CD4-positive, alpha-beta T cell (primary cell): ENCODE results near the gene VSTM1. TPM values are rescaled to one million over a fixed set of nuclear protein-coding genes. Genes with fewer than 3 reads are reported as not detected.

Experiments used
- ATAC-seq: fragments of 200-7000 bp; cut with Tn5 transposase; one replicate; pipeline ENCODE4 v1.10.0; 2022; ENCODE audit warnings: mild to moderate bottlenecking; ENCODE audit not compliant: poor library complexity
- CTCF ChIA-PET: fragments of 350-600 bp; sonication (Branson Sonifier 250); formaldehyde crosslinking; loops from one replicate; lab custom pipeline; 2021; ENCODE audit warnings: antibody characterized with exemption, inconsistent platforms; lab: Charles Lee
- POLR2A ChIA-PET: fragments of 350-600 bp; sonication (Branson Sonifier 250); formaldehyde crosslinking; loops from one replicate; lab custom pipeline; 2021; ENCODE audit warnings: antibody characterized with exemption, inconsistent platforms; lab: Charles Lee
- DNase-seq, 14 experiments: peaks; one replicate each; pipeline ENCODE4 v3.0.0-alpha.2; 2013 to 2020; ENCODE audit warnings: mixed read lengths in 2 of 14
- H3K27ac ChIP-seq, 2 donors: one replicate each; pipeline versions ENCODE4 v1.5.1 to v1.7.0; 2013; ENCODE audit warnings: low read length in 2 of 2, low read depth in 1 of 2, mild to moderate bottlenecking in 1 of 2
- H3K27me3 ChIP-seq, 2 experiments: 1 replicate in 1 of 2; 2 replicates in 1 of 2; pipeline versions ENCODE4 v1.6.1 to v1.7.0; 2013; ENCODE audit warnings: low read length in 2 of 2, control low read depth in 1 of 2, mild to moderate bottlenecking in 1 of 2, moderate library complexity in 1 of 2; ENCODE audit not compliant: insufficient read depth in 2 of 2, control insufficient read depth in 1 of 2
- H3K36me3 ChIP-seq: one replicate; pipeline ENCODE4 v1.6.1; 2013; ENCODE audit warnings: low read length, control low read depth; ENCODE audit not compliant: insufficient read depth
- H3K4me1 ChIP-seq: one replicate; pipeline ENCODE4 v1.6.1; 2013; ENCODE audit warnings: low read length, control low read depth; ENCODE audit not compliant: insufficient read depth
- H3K4me3 ChIP-seq: one replicate; pipeline ENCODE4 v1.5.1; 2013; ENCODE audit warnings: mild to moderate bottlenecking, low read length, moderate library complexity
- H3K9me3 ChIP-seq, 2 experiments: 1 replicate in 1 of 2; 2 replicates in 1 of 2; pipeline versions ENCODE4 v1.6.1 to v1.7.0; 2013; ENCODE audit warnings: low read length in 2 of 2, mild to moderate bottlenecking in 2 of 2, control low read depth in 1 of 2, moderate library complexity in 1 of 2; ENCODE audit not compliant: control insufficient read depth in 1 of 2, insufficient read depth in 1 of 2
- H3K27ac Mint-ChIP-seq: one replicate; pipeline ENCODE4 v1.8.0; 2020; ENCODE audit warnings: mixed read lengths
- H3K27me3 Mint-ChIP-seq: one replicate; pipeline ENCODE4 v1.8.0; 2021; ENCODE audit warnings: mixed read lengths
- H3K36me3 Mint-ChIP-seq: one replicate; pipeline ENCODE4 v1.8.0; 2021; ENCODE audit warnings: low read depth, mixed read lengths
- H3K4me1 Mint-ChIP-seq: one replicate; pipeline ENCODE4 v1.8.0; 2021; ENCODE audit warnings: low read depth, mixed read lengths
- H3K4me3 Mint-ChIP-seq: one replicate; pipeline ENCODE4 v1.8.0; 2020; ENCODE audit warnings: mild to moderate bottlenecking, mixed read lengths
- H3K9me3 Mint-ChIP-seq: one replicate; pipeline ENCODE4 v1.8.0; 2020; ENCODE audit warnings: mixed read lengths
- CTCF ChIP-seq: fragments of 200-600 bp; IDR thresholded peaks from one replicate; pipeline ENCODE4 v1.8.0; 2022; ENCODE audit warnings: antibody characterized with exemption, mild to moderate bottlenecking
- intact Hi-C, 2 experiments: fragments of 100-400 bp; cut with DNase I in 1 of 2; cut with micrococcal nuclease in 1 of 2; formaldehyde crosslinking; loops; one replicate each; pipeline versions ENCODE4 v1.15.1 to v1.9.0; 2023 to 2025; cut with DNase I, micrococcal nuclease
- total RNA-seq, 174 experiments: library from RNA in 2 of 174; stranded (reverse) in 2 of 174; gene quantifications; one replicate each; pipeline ENCODE4 v1.2.3 and lab custom pipeline; 2021 to 2026

VSTM1 gene
- total RNA-seq, 2 experiments from 2014 or later: not detected

GRCh38 chr19:54047616-54048015, 16.1 kb downstream of the VSTM1 start:
- H3K9me3 Mint-ChIP-seq: peaks cover 2% of the 10 kb centered on the region
- H3K4me3 Mint-ChIP-seq: no peak overlapping the region
- intact Hi-C loops: no loop called here
- DNase-seq (peak in 1 of 14 experiments; percentile 28), ATAC-seq (no peak)
- H3K36me3 Mint-ChIP-seq: no peaks in the 10 kb centered on the region
- no peak overlapping the region for H3K27ac ChIP-seq
- H3K4me3 ChIP-seq: no peak overlapping the region
- H3K9me3 ChIP-seq: no peaks in the 10 kb centered on the region
- H3K36me3 ChIP-seq: no peaks in the 10 kb centered on the region
- no peak overlapping the region for H3K27ac Mint-ChIP-seq
- no peaks in the 10 kb centered on the region for H3K4me1 Mint-ChIP-seq
- no peaks in the 10 kb centered on the region for H3K4me1 ChIP-seq
- ChIA-PET CTCF (no interaction called here), POLR2A (no interaction called here)
- TF ChIP-seq CTCF: no peak
- peaks cover 8 to 13% of the 10 kb centered on the region in 2 experiments for H3K27me3 ChIP-seq
- peaks cover 58% of the 10 kb centered on the region for H3K27me3 Mint-ChIP-seq

- Mint-ChIP-seq H3K9me3 (peaks cover 2% of the 10 kb centered on the region), H3K36me3 (no peaks in the 10 kb centered on the region), H3K27ac (no peak overlapping the region), H3K4me3 (no peak overlapping the region), H3K27me3 (peaks cover 59% of the 10 kb centered on the region), H3K4me1 (no peaks in the 10 kb centered on the region)
- intact Hi-C loops: no loop called here
- H3K27ac ChIP-seq: no peak overlapping the region
- H3K27me3 ChIP-seq: peaks cover 15% of the 10 kb centered on the region in 2 experiments
- no peaks in the 10 kb centered on the region for H3K9me3 ChIP-seq
- CTCF ChIA-PET: no interaction called here
- POLR2A ChIA-PET: no interaction called here
- no peak overlapping the region for H3K4me3 ChIP-seq
- ATAC-seq (no peak), DNase-seq (no peak)
- H3K4me1 ChIP-seq: no peaks in the 10 kb centered on the region
- no peak for TF ChIP-seq CTCF
- H3K36me3 ChIP-seq: no peaks in the 10 kb centered on the region
Observed at GRCh38 chr19:54045771-54046170, 17.9 kb downstream of the VSTM1 start.

- DNase-seq (no peak), ATAC-seq (no peak)
- intact Hi-C loops: no loop called here
- Mint-ChIP-seq H3K27ac (no peak overlapping the region), H3K4me1 (no peaks in the 10 kb centered on the region), H3K36me3 (no peaks in the 10 kb centered on the region), H3K9me3 (no peaks in the 10 kb centered on the region), H3K27me3 (peaks cover 56% of the 10 kb centered on the region), H3K4me3 (no peak overlapping the region)
- Histone ChIP-seq H3K9me3 (peaks cover 0 to 4% of the 10 kb centered on the region in 2 experiments), H3K27me3 (peaks cover 18 to 19% of the 10 kb centered on the region in 2 experiments), H3K27ac (no peak overlapping the region), H3K4me1 (no peaks in the 10 kb centered on the region), H3K4me3 (no peak overlapping the region), H3K36me3 (no peaks in the 10 kb centered on the region)
- TF ChIP-seq CTCF: no peak
- ChIA-PET POLR2A (no interaction called here), CTCF (no interaction called here)
Observed at GRCh38 chr19:54042989-54043388, 20.7 kb downstream of the VSTM1 start.
